AG10803 (cell line): ENCODE results near the gene EIF4E1B.
A peak's percentile ranks its signal among the peaks of the same experiment; 100 is the strongest.

Experiments used
- DNase-seq: peaks from one replicate; pipeline ENCODE4 v3.0.0; 2010; ENCODE audit warnings: low read depth
- H3K4me3 ChIP-seq: 2 replicates; pipeline ENCODE4 v1.5.1; 2011; ENCODE audit warnings: mild to moderate bottlenecking, low read length, control low read depth
- CTCF ChIP-seq: conservative IDR thresholded peaks from 2 replicates; pipeline ENCODE4 v1.5.1; 2011; ENCODE audit warnings: mild to moderate bottlenecking, low read length, control low read depth, inconsistent platforms

EIF4E1B gene

GRCh38 chr5:176647030-176647842, 16.8 kb downstream of the EIF4E1B start, which contains the start of gene TSPAN17:
Gene TSPAN17 (plus strand): TSS chr5:176647484. CDS start chr5:176647616, 132 bp downstream.
- peak; percentile 31 for TF ChIP-seq CTCF
- H3K4me3 ChIP-seq: peak within 1 kb of the TSS; percentile 87
- DNase-seq: peak; percentile 98

- H3K4me3 ChIP-seq: peak overlapping the region; percentile 87
- TF ChIP-seq CTCF: no peak
- DNase-seq: no peak
These were observed 17.5 kb downstream of the EIF4E1B start for GRCh38 chr5:176647843-176648473.

GRCh38 chr5:176648474-176649194, 18.2 kb downstream of the EIF4E1B start:
- no peak for DNase-seq
- H3K4me3 ChIP-seq: peak overlapping the region; percentile 87
- TF ChIP-seq CTCF: no peak

- no peak overlapping the region for H3K4me3 ChIP-seq
- no peak for DNase-seq
- no peak for TF ChIP-seq CTCF
These were observed 19.9 kb downstream of the EIF4E1B start for GRCh38 chr5:176650354-176650884.

- TF ChIP-seq CTCF: no peak
- DNase-seq: no peak
These were observed 21.1 kb downstream of the EIF4E1B start for GRCh38 chr5:176651472-176651980.

GRCh38 chr5:176652136-176652535, 21.7 kb downstream of the EIF4E1B start:
- no peak for DNase-seq
- H3K4me3 ChIP-seq: no peak overlapping the region
- TF ChIP-seq CTCF: no peak

More at GRCh38 chr5:176651472-176651980, 21.1 kb downstream of the EIF4E1B start:
- no peak overlapping the region for H3K4me3 ChIP-seq
